H1 (cell line): ENCODE results near the gene SEH1L. TPM values are rescaled to one million over a fixed set of nuclear protein-coding genes. Genes with fewer than 3 reads are reported as not detected.

Experiments
- CTCF ChIA-PET: fragments of 300-600 bp; sonication (Branson Sonifier 250); formaldehyde crosslinking; loops from one replicate; lab custom pipeline; 2021; ENCODE audit not compliant: partially characterized antibody; lab: Charles Lee
- POLR2A ChIA-PET: fragments of 300-600 bp; sonication (Branson Sonifier 250); formaldehyde crosslinking; loops from one replicate; lab custom pipeline; 2021; ENCODE audit warnings: inconsistent platforms; ENCODE audit not compliant: partially characterized antibody; lab: Charles Lee
- DNase-seq, 2 experiments: peaks; one replicate each; pipeline versions ENCODE4 v3.0.0 to v3.0.0-alpha.2; 2010 to 2022; ENCODE audit warnings: low spot score in 2 of 2, low read depth in 1 of 2, mixed read lengths in 1 of 2
- FAIRE-seq: peaks from 2 replicates; lab custom pipeline; 2011; peaks lifted over from hg19 to GRCh38; lab: Jason Lieb, UNC
- H2AFZ ChIP-seq: 2 replicates; pipeline ENCODE4 v1.8.1; 2012; ENCODE audit warnings: low read length, inconsistent platforms
- H2AK5ac ChIP-seq: 2 replicates; pipeline ENCODE4 v1.6.1; 2013; ENCODE audit warnings: low read depth, low read length
- H2BK120ac ChIP-seq: replicated peaks from 2 replicates; pipeline ENCODE3; 2013; ENCODE audit warnings: low read depth, low read length, inconsistent platforms
- H2BK12ac ChIP-seq: 2 replicates; pipeline ENCODE4 v1.6.1; 2013; ENCODE audit warnings: low read depth, low read length
- H2BK15ac ChIP-seq: 2 replicates; pipeline ENCODE4 v1.6.1; 2013; ENCODE audit warnings: low read length
- H2BK20ac ChIP-seq: 2 replicates; pipeline ENCODE4 v1.6.1; 2013; ENCODE audit warnings: low read length
- H2BK5ac ChIP-seq: 2 replicates; pipeline ENCODE4 v1.6.1; 2013; ENCODE audit warnings: low read depth, low read length
- H3K14ac ChIP-seq: 2 replicates; pipeline ENCODE4 v1.6.1; 2013; ENCODE audit warnings: inconsistent platforms; ENCODE audit not compliant: insufficient read length
- H3K18ac ChIP-seq: 2 replicates; pipeline ENCODE4 v1.6.1; 2013; ENCODE audit warnings: low read length; ENCODE audit errors: extremely low read depth
- H3K23ac ChIP-seq: 2 replicates; pipeline ENCODE4 v1.6.1; 2013; ENCODE audit warnings: inconsistent platforms; ENCODE audit not compliant: insufficient read length
- H3K23me2 ChIP-seq: 2 replicates; pipeline ENCODE4 v1.6.1; 2013; ENCODE audit warnings: low read depth, low read length
- H3K27ac ChIP-seq: 2 replicates; pipeline ENCODE4 v1.6.1; 2011; ENCODE audit warnings: low read depth, low read length, inconsistent platforms
- H3K27me3 ChIP-seq, 4 experiments: replicated peaks in 1 of 4; 1 replicate in 1 of 4; 2 replicates in 3 of 4; pipeline versions ENCODE4 v1.6.1 to v1.8.1; 2011 to 2013; ENCODE audit warnings: low read length in 3 of 4, mild to moderate bottlenecking in 3 of 4, inconsistent platforms in 2 of 4, mixed read lengths in 2 of 4, moderate library complexity in 1 of 4; ENCODE audit not compliant: control insufficient read depth in 3 of 4, insufficient read depth in 3 of 4; ENCODE audit errors: extremely low read depth in 1 of 4
- H3K36me3 ChIP-seq, 4 experiments: 2 replicates each; pipeline versions ENCODE4 v1.6.1 to v1.8.1; 2011 to 2013; ENCODE audit warnings: mild to moderate bottlenecking in 4 of 4, low read length in 3 of 4, moderate library complexity in 2 of 4, control low read depth in 1 of 4, inconsistent platforms in 1 of 4; ENCODE audit not compliant: insufficient read depth in 4 of 4, control insufficient read depth in 2 of 4
- H3K4ac ChIP-seq: replicated peaks from 2 replicates; pipeline ENCODE3; 2013; ENCODE audit warnings: low read length, low read depth, mixed read lengths, inconsistent platforms; ENCODE audit not compliant: insufficient read length
- H3K4me1 ChIP-seq, 4 experiments: replicated peaks in 1 of 4; 1 replicate in 1 of 4; 2 replicates in 3 of 4; pipeline versions ENCODE4 v1.6.1 to v1.8.1; 2011 to 2013; ENCODE audit warnings: low read length in 3 of 4, inconsistent platforms in 2 of 4, mixed read lengths in 1 of 4; ENCODE audit not compliant: insufficient read depth in 4 of 4, control insufficient read depth in 3 of 4
- H3K4me2 ChIP-seq, 2 experiments: 2 replicates each; pipeline versions ENCODE4 v1.6.1 to v1.8.1; 2011 to 2013; ENCODE audit warnings: low read depth in 2 of 2, low read length in 2 of 2, control low read depth in 1 of 2, inconsistent platforms in 1 of 2, mild to moderate bottlenecking in 1 of 2; ENCODE audit not compliant: insufficient read depth in 1 of 2
- H3K4me3 ChIP-seq, 4 experiments: fragments of 200-600, 300-600 bp in 1 of 4; sonication (generic), shearing (Covaris generic), sonication (Bioruptor Twin) in 1 of 4; 2 replicates each; pipeline versions ENCODE4 v1.5.1 to v1.8.1; 2011 to 2016; ENCODE audit warnings: low read length in 4 of 4, low read depth in 3 of 4, control low read depth in 2 of 4, inconsistent platforms in 2 of 4, mild to moderate bottlenecking in 2 of 4, mixed read lengths in 1 of 4, moderate library complexity in 1 of 4; ENCODE audit not compliant: insufficient read depth in 2 of 4; ENCODE audit errors: extremely low read depth in 1 of 4
- H3K56ac ChIP-seq: replicated peaks from 2 replicates; pipeline ENCODE3; 2013; ENCODE audit warnings: low read depth, mild to moderate bottlenecking, mixed read lengths, low read length, inconsistent platforms; ENCODE audit not compliant: insufficient read length
- H3K79me1 ChIP-seq: 2 replicates; pipeline ENCODE4 v1.6.1; 2013; ENCODE audit warnings: low read depth, low read length, control low read depth
- H3K79me2 ChIP-seq, 2 experiments: 2 replicates each; pipeline versions ENCODE4 v1.6.1 to v1.8.1; 2012 to 2013; ENCODE audit warnings: low read length in 2 of 2, mild to moderate bottlenecking in 2 of 2, inconsistent platforms in 1 of 2; ENCODE audit not compliant: insufficient read depth in 2 of 2, control insufficient read depth in 1 of 2
- H3K9ac ChIP-seq, 4 experiments: replicated peaks in 1 of 4; 1 replicate in 1 of 4; 2 replicates in 3 of 4; pipeline versions ENCODE4 v1.6.1 to v1.8.1; 2011 to 2013; ENCODE audit warnings: low read depth in 3 of 4, low read length in 3 of 4, control low read depth in 2 of 4, mild to moderate bottlenecking in 2 of 4, moderate library complexity in 2 of 4, inconsistent platforms in 1 of 4; ENCODE audit errors: extremely low read depth in 1 of 4
- H3K9me3 ChIP-seq, 2 experiments: 2 replicates each; pipeline versions ENCODE4 v1.6.1 to v1.8.1; 2012 to 2013; ENCODE audit warnings: mild to moderate bottlenecking in 2 of 2, moderate library complexity in 2 of 2, control low read depth in 1 of 2, inconsistent platforms in 1 of 2, low read depth in 1 of 2, low read length in 1 of 2, mixed read lengths in 1 of 2; ENCODE audit not compliant: insufficient read depth in 2 of 2
- H4K20me1 ChIP-seq, 2 experiments: replicated peaks in 1 of 2; 2 replicates each; pipeline versions ENCODE3 to v1.8.1; 2011 to 2013; ENCODE audit warnings: inconsistent platforms in 2 of 2, low read length in 2 of 2, mild to moderate bottlenecking in 1 of 2; ENCODE audit not compliant: insufficient read depth in 2 of 2, control insufficient read depth in 1 of 2
- H4K5ac ChIP-seq: 2 replicates; pipeline ENCODE4 v1.6.1; 2013; ENCODE audit warnings: low read length, low read depth, mixed read lengths, inconsistent platforms; ENCODE audit not compliant: insufficient read length
- H4K8ac ChIP-seq: 2 replicates; pipeline ENCODE4 v1.8.0; 2013; ENCODE audit warnings: mild to moderate bottlenecking, moderate library complexity, low read length, inconsistent platforms; ENCODE audit not compliant: insufficient read depth; ENCODE audit errors: extremely low read depth
- H4K91ac ChIP-seq: replicated peaks from 2 replicates; pipeline ENCODE3; 2013; ENCODE audit warnings: low read length, mixed read lengths, inconsistent platforms; ENCODE audit not compliant: insufficient read length
- ASH2L ChIP-seq: fragments of 200-600, 300-600 bp; sonication (generic); IDR thresholded peaks from one replicate; pipeline ENCODE4 v1.7.1; 2017; ENCODE audit warnings: low read length
- CREB1 ChIP-seq: IDR thresholded peaks from 2 replicates; pipeline ENCODE4 v1.6.1; 2012; ENCODE audit warnings: inconsistent platforms
- HDAC2 ChIP-seq, 2 experiments: fragments of 300-600 bp in 1 of 2; sonication (generic) in 1 of 2; IDR thresholded peaks; 2 replicates each; pipeline ENCODE4 v1.6.1; 2011 to 2012; ENCODE audit warnings: low read depth in 2 of 2, low read length in 2 of 2, mild to moderate bottlenecking in 2 of 2, moderate library complexity in 2 of 2, borderline replicate concordance in 1 of 2, inconsistent platforms in 1 of 2
- KDM4A ChIP-seq: IDR thresholded peaks from one replicate; pipeline ENCODE4 v1.7.1; 2012; ENCODE audit warnings: low read depth, mild to moderate bottlenecking, moderate library complexity, low read length, inconsistent platforms; ENCODE audit not compliant: severe bottlenecking
- KDM5A ChIP-seq: fragments of 200-600 bp; IDR thresholded peaks from 2 replicates; pipeline ENCODE4 v1.7.1; 2012; ENCODE audit warnings: mild to moderate bottlenecking, low read length, inconsistent platforms, mixed read lengths
- RXRA ChIP-seq: IDR thresholded peaks from 2 replicates; pipeline ENCODE4 v1.6.1; 2011; ENCODE audit warnings: low read depth, mild to moderate bottlenecking, low read length, moderate library complexity; ENCODE audit not compliant: insufficient read depth
- SIX5 ChIP-seq: IDR thresholded peaks from 2 replicates; pipeline ENCODE4 v1.6.1; 2011; ENCODE audit warnings: mild to moderate bottlenecking, low read depth, low read length
- SRF ChIP-seq: IDR thresholded peaks from 2 replicates; pipeline ENCODE4 v1.6.1; 2011; ENCODE audit warnings: mild to moderate bottlenecking, low read depth, low read length, moderate library complexity
- WGBS, 2 experiments: shearing (Covaris generic) in 1 of 2; methylation state at CpG; one replicate each; pipeline versions ENCODE4 v1.1.6 to v1.1.7; 2013 to 2015; ENCODE audit warnings: low lambda C conversion rate in 2 of 2, mixed read lengths in 2 of 2, inconsistent platforms in 1 of 2, low coverage in 1 of 2, missing lambda C conversion rate in 1 of 2; ENCODE audit not compliant: insufficient replicate concordance in 2 of 2, insufficient coverage in 1 of 2, insufficient read length in 1 of 2; ENCODE audit errors: extremely low coverage in 1 of 2, missing lambda C conversion rate in 1 of 2; 5-methylcytosine and 5-hydroxymethylcytosine counted together
- polyA plus RNA-seq, 7 experiments: library from polyadenylated mRNA; depleted of rRNA in 3 of 7; stranded (reverse) in 5 of 7; unstranded in 2 of 7; fragments of >200 nt in 5 of 7; fragments of 200-250 nt in 2 of 7; gene quantifications; 1 replicate in 5 of 7; 2 replicates in 1 of 7; 4 replicates in 1 of 7; pipeline versions ENCODE4 v1.2.1 to v1.2.3, GENCODE V29; 2011 to 2013; ENCODE audit warnings: missing spikeins in 2 of 7, mixed read lengths in 2 of 7
- total RNA-seq: library from RNA; stranded (reverse); fragmentation: NEBNext Ultra II Directional; extraction: Animal tissue kit (Norgen Biotek cat#: 25700); gene quantifications from 2 replicates; pipeline ENCODE4 v1.2.1, GENCODE V29; 2021
- TF ChIP-seq, protein P1 (sequence below), 3 experiments: IDR thresholded peaks; 1 replicate in 2 of 3; 2 replicates in 1 of 3; pipeline versions ENCODE4 v1.5.1 to v1.6.1; 2011; ENCODE audit warnings: low read length in 3 of 3, mild to moderate bottlenecking in 3 of 3, inconsistent platforms in 2 of 3, low read depth in 1 of 3, moderate library complexity in 1 of 3; ENCODE audit not compliant: insufficient read depth in 1 of 3; ENCODE audit errors: control extremely low read depth in 1 of 3
- TF ChIP-seq, protein P2 (sequence below): IDR thresholded peaks from 2 replicates; pipeline ENCODE4 v1.6.1; 2012; ENCODE audit warnings: low read length, inconsistent platforms

Gene SEH1L
- total and polyA plus RNA-seq, 2 of the 8 experiments (the other 6 are each of a cell fraction or from before 2014, with no cell fraction given) = 41.7 to 96.7 TPM

DNA sequence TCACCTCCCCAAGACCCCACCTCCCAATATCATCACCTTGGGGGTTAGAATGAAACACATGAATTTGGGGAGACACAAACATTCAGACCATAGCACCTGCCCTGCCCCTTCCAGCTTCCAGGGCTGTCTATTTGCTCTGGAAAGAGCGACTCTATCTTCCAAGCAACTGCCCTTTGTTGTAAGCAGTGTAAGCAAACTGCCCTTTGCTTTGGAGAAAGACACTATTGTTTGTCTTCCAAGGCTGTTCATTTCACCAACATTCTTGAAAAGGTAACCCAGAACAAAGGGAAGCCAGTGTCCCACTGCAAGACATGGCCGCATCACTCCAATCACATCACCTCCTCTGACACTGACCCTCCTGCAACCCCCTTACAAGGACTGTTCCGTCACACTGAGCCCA lies 16.9 kb upstream of the SEH1L start:
- Histone ChIP-seq H3K56ac (no peak overlapping the region), H3K14ac (no peak overlapping the region), H3K23me2 (no peaks in the 10 kb centered on the region), H3K4me3 (no peak overlapping the region), H3K4me1 (peaks cover 0 to 5% (median 3%) of the 10 kb centered on the region in 4 experiments; a peak in 1 of 7 replicates), H2BK15ac (no peak overlapping the region), H4K20me1 (no peaks in the 10 kb centered on the region), H2BK120ac (no peak overlapping the region), H2AK5ac (no peak overlapping the region), H2AFZ (no peak overlapping the region), H3K27ac (no peak overlapping the region), H2BK5ac (no peak overlapping the region), H3K9me3 (no peaks in the 10 kb centered on the region), H3K36me3 (no peaks in the 10 kb centered on the region), H3K23ac (no peak overlapping the region), H2BK12ac (no peak overlapping the region), H3K4ac (no peak overlapping the region), H3K4me2 (no peak overlapping the region), H3K9ac (no peak overlapping the region), H2BK20ac (no peak overlapping the region), H4K8ac (no peak overlapping the region), H4K91ac (no peak overlapping the region), H3K18ac (no peak overlapping the region), H4K5ac (no peak overlapping the region), H3K27me3 (no peaks in the 10 kb centered on the region), H3K79me2 (no peaks in the 10 kb centered on the region), H3K79me1 (no peaks in the 10 kb centered on the region)
- 67% methylated on average over 3 of the region's 3 CpGs; no CpG with 5 or more reads in 1 of the 2 experiments for WGBS, 2 experiments
- FAIRE-seq (no peak), DNase-seq (no peak)
- ChIA-PET POLR2A (interaction anchor here (1.5 kb wide), 1 partner anchor 228 kb away, joined by 3 read pairs; the partner anchor contains the start of genes CEP76 and PSMG2), CTCF (no interaction called here)
- no peak for TF ChIP-seq HDAC2 (IDR thresholded peaks at IDR 0.05; ENCODE audit: borderline replicate concordance in 1 of 2, low read depth in 2 of 2, low read length in 2 of 2)
- no peak for TF ChIP-seq SRF
- TF ChIP-seq SIX5 = no peak
- TF ChIP-seq RXRA = no peak
- TF ChIP-seq CREB1 = no peak
- TF ChIP-seq KDM4A = no peak
- no peak for TF ChIP-seq ASH2L
- TF ChIP-seq, protein P1, sequence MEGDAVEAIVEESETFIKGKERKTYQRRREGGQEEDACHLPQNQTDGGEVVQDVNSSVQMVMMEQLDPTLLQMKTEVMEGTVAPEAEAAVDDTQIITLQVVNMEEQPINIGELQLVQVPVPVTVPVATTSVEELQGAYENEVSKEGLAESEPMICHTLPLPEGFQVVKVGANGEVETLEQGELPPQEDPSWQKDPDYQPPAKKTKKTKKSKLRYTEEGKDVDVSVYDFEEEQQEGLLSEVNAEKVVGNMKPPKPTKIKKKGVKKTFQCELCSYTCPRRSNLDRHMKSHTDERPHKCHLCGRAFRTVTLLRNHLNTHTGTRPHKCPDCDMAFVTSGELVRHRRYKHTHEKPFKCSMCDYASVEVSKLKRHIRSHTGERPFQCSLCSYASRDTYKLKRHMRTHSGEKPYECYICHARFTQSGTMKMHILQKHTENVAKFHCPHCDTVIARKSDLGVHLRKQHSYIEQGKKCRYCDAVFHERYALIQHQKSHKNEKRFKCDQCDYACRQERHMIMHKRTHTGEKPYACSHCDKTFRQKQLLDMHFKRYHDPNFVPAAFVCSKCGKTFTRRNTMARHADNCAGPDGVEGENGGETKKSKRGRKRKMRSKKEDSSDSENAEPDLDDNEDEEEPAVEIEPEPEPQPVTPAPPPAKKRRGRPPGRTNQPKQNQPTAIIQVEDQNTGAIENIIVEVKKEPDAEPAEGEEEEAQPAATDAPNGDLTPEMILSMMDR (IDR thresholded peaks at IDR 0.05; ENCODE audit: control extremely low read depth in 1 of 3, insufficient read depth in 1 of 3, low read depth in 1 of 3, low read length in 3 of 3) = no peak
- TF ChIP-seq KDM5A = no peak
- TF ChIP-seq, protein P2, sequence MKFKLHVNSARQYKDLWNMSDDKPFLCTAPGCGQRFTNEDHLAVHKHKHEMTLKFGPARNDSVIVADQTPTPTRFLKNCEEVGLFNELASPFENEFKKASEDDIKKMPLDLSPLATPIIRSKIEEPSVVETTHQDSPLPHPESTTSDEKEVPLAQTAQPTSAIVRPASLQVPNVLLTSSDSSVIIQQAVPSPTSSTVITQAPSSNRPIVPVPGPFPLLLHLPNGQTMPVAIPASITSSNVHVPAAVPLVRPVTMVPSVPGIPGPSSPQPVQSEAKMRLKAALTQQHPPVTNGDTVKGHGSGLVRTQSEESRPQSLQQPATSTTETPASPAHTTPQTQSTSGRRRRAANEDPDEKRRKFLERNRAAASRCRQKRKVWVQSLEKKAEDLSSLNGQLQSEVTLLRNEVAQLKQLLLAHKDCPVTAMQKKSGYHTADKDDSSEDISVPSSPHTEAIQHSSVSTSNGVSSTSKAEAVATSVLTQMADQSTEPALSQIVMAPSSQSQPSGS = no peak
